Pulmonary artery endothelial cell (primary cell): Measurements from ENCODE around the gene LRRC8E. TPM values are rescaled to one million over a fixed set of nuclear protein-coding genes. Genes with fewer than 3 reads are reported as not detected.
"Not testable (repeated sequence)": the region's sequence is repeated elsewhere in the genome, so short reads cannot be mapped to it uniquely, and the experiment has no call there.

ENCODE experiments used
- DNase-seq: peaks from one replicate; pipeline ENCODE4 v3.0.0-alpha.2; 2011; ENCODE audit warnings: low read depth, low spot score
- total RNA-seq: library from RNA; depleted of rRNA; stranded (reverse); fragments of >200 nt; gene quantifications from 2 replicates; pipeline ENCODE4 v1.2.3, GENCODE V29; 2014

The LRRC8E gene
- total RNA-seq, 1 donor from 2014 or later: 2.0 TPM

DNA sequence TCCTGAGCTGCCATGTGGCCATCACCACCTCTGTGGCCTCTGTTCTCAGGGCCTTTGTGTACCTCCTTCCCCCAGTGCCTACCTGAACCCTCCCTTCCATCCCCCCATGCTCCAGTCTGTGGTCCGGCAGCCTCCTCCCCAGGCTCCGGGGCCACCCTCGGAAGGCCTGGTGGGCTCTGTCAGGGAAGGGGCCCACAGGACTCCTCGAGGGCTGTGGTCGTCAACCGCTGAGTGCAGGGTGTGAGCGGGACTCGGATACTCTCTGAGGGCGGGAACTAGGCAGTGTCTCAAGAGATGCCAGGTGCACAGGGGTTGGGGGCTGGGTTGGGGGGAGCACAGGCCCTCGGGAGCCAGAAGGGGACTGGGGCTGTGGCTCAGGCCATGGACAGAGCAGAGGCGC is 19.2 kb downstream of the LRRC8E start:
- no peak for DNase-seq

DNA sequence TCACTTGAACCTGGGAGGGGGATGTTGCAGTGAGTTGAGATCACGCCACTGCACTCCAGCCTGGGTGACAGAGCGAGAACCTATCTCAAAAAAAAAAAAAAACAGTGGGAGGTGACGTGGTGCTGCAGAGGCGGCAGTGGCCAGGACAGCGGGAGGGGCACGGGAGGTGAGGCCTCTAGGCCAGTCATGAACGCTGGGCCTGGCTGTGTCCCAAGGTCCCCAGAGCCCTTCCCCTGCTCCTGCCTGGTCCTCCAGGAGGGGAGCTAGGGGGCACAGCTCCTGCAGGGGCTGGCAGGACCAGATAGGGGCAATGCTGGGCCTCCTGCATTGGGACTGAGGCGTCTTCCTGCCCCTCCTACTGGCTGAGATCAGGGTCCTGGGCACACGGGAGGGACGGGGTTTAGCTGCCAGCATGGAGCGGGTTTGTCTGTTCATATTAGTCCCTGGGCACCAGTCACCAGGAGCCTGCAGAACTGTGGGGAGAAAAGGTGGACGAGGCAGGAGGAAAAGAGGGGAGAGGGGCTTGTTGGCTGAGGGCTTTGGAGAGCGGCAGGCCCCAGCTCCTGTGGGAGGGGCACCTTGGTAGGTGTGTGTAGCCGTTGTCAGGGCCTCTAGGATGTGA is 19.9 kb downstream of the LRRC8E start:
- DNase-seq: no peak

DNA sequence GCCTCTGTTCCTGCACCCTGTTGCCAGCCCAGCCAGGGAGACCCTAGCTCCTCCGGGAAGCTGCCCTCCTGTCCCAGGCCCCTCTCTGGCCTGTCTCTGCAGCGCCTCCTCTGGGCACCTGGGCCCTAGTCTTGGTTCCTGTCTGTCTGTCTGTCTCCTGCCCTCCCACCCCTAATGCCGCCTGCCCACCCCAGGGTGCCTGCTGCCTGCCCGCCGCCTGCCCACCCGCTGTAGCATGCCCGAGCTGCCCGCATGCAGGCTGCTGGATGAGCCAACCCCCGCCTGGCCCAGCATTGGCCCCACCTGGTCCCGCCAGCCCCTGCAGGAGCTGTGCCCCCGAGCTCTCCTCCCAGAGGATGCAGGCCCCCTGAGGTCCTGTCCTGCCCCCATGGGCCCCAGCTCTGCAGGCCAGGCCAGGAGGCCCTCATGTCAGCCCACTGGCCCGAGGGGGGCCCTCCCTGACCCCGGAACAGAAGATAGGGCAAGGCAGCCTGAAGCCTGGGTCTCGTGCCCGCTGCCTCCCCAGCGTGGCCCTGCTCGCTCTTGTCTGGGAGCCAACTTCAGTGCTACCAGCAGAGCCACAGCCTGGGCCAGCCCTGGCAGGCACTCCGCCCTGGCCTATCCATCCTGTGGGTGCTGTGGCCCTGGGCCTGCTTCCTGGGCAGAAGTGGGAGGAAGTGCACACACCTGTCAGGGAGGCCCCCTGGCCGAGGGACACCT is 20.6 kb downstream of the LRRC8E start:
- DNase-seq: no peak

DNA sequence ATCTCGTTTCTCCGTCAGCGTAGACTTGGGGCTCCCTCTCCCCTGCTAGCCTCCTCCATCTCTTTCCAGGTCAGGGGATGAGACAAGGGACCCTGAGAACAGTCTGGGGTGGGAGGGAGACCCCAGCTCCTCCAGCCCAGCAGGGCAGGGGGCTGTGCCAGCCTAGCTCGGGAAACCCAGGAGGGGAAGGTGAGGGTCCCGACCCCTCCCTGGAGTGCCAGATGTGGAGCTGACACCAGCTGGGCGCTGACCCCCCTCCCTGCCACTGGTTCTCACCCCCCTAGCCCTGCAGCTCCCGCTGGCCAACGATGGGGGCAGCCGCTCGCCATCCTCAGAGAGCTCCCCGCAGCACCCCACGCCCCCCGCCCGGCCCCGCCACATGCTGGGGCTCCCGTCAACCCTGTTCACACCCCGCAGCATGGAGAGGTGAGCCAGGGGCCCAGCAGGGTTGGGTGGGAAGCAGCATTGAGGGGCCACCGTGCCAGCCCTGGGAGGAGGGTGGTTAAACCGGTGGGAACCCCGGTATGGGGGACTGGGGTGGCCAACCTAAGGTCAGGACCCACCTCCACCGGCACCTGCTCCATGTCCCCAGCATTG is 21.3 kb downstream of the LRRC8E start:
- DNase-seq: no peak

DNA sequence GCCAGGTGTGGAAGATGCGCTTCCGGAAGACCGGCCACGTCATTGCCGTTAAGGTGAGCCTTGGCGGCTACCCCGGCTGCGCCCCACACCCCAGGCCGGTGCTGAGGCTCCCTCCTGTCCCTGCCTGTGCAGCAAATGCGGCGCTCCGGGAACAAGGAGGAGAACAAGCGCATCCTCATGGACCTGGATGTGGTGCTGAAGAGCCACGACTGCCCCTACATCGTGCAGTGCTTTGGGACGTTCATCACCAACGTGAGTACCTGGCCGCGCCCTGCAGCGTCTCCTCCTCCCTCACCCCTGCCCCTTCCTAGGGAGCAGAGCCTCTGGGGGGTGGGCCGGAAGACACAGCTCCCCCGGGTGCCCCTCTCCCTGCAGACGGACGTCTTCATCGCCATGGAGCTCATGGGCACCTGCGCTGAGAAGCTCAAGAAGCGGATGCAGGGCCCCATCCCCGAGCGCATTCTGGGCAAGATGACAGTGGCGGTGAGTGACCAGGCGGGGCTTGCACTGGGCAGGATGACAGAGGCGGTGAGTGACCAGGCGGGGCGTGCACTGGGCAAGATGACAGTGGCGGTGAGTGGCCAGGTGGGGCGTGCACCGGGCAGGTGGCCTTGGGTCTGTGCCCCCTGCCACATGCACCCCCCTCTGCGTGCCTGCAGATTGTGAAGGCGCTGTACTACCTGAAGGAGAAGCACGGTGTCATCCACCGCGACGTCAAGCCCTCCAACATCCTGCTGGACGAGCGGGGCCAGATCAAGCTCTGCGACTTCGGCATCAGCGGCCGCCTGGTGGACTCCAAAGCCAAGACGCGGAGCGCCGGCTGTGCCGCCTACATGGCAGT is 22.2 kb downstream of the LRRC8E start:
- DNase-seq: no peak

DNA sequence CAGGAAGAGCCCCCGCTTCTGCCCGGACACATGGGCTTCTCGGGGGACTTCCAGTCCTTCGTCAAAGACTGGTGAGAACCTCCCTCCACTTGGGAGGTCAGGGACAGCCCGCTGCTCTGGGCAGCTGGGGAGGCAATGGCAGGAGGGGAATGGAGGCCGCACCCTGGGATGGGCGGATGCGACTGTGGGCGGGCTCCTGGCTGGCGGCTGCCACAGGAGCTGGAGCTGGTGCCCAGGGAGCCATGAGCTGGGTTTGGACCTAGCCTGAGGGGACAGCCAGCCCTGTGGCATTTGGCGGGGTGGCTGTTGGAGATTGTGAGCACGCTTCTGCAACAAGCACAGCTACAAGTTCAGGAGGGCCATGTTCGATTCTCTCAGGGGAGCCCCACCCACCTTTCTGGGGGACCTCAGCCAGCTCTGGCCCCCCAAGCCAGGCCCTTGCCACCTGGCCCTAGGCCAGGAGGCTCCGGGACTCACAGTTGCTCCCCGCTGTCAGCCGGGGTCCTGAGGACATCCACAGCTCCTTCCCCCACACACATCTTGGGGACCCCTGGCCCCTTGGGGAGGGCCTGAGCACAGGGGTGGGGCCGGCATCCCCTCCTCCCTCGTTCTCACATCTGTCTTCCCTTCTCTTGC is 23.3 kb downstream of the LRRC8E start:
- DNase-seq: no peak

DNA sequence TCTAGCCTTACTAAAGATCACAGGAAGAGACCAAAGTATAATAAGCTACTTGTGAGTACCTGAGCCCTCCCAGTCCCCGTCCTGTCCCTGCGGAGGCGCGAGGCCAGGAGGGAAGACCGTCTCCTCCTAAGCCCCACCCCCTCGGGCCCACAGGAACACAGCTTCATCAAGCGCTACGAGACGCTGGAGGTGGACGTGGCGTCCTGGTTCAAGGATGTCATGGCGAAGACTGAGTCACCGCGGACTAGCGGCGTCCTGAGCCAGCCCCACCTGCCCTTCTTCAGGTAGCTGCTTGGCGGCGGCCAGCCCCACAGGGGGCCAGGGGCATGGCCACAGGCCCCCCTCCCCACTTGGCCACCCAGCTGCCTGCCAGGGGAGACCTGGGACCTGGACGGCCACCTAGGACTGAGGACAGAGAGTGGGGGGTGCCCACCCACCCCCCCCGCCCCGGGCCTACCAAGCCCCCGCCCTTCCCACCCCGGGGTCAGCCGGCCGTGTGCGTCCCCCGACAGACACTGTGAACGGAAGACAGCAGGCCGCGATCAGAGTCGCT is 23.9 kb downstream of the LRRC8E start:
- DNase-seq: no peak

DNA sequence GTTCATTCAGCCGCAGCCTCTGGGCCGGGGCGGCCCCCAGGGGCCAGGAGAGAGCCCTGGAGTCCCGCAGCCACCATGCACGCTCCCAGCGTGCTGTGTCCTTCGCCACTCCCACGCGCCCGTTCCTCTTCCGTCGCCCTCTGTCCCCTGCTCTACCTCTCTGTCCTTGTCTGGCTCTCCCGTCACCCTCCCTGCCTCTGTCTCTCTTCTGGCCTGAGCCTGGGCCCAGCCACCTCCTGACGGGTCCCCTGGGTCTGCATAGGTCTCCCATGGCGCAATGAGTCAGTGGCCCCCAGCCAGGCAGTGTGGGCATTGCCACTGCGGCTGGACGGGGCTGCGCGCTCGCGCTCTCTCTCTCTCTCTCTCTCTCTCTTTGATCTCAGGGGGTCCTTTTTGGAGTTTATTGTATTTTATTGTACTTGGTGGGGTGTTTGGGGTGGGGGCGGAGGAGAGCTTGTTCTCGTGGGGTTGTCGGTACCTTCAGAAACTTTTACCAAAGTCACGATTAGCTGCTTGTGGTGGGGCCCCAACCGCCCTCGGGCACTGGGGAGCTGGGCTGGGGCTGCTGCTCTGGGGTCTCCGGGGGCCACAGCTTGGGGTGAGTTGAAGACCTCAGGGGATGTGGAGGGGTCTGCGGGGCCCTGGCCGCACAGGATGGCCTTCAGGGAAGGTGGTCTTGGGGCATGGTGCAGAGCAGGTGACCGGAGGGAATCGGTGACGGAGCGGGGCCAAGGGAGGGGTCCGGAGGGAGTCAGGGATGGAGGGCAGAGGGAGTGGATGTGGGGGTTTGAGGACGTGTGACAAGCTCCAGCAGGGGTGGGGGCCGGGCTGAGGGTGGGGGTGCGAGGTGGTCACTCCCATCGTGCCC is 24.6 kb downstream of the LRRC8E start:
- no peak for DNase-seq

DNA sequence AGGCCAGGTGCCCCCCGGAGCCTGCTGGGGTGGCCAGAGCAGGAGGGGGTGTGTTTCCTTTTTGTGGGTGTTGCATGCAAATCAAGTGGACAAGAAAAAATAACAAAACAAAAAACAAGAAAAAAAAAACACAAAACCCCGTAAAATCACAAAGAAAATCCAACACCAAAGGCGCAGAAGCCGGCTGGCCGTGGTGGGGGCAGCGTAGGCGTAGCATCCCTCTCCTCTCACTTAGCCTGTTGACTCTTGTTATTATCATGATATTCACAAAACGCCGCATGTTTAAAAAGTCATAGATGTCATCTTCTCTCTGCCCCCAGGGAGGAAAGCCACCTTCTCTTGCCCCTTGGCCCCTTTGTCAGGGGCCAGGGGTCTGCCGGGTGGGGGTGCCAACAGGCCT is 25.3 kb downstream of the LRRC8E start:
- no peak for DNase-seq

DNA sequence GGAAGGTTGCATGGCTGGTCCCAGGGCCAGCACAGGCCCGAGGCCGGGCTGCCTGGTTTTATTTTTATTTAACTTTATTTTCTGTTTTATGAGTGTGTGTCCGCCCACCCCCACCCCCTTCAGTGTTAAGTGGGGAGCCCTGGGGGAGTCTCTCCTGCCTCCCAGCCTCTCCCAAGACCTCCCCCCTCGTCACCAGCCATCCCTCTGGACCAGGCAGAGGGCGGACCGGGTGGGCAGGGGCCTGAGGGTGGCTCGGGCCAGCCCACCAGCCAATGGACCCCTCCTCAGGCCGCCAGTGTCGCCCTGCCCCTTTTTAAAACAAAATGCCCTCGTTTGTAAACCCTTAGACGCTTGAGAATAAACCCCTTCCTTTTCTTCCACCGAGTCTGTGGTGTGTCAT is 25.8 kb downstream of the LRRC8E start:
- no peak for DNase-seq

DNA sequence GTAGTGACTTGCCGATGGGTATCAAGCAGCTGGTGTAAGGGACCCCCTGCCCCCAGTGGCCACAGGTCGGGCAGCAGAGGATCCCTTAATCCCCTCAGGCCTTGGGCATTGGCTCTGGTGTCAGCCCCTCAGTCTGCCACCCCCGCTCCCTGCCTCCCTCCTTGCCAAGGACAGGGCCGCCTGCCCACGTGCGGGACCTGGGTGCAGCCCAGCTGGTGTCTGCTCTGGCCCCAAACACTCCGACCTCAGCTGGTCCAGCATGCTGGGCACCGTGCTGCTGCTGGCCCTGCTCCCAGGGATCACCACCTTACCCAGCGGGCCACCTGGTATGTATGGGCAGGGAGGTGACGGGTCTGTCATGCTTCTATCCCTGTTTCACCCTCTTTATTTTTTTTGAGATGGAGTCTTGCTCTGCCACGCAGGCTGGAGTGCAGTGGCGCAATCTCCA is 26.3 kb downstream of the LRRC8E start, which contains the start of gene TGFBR3L:
TGFBR3L (plus strand) TSS at position 233 of the 448 bp plus-strand sequence.
- DNase-seq: no peak

DNA sequence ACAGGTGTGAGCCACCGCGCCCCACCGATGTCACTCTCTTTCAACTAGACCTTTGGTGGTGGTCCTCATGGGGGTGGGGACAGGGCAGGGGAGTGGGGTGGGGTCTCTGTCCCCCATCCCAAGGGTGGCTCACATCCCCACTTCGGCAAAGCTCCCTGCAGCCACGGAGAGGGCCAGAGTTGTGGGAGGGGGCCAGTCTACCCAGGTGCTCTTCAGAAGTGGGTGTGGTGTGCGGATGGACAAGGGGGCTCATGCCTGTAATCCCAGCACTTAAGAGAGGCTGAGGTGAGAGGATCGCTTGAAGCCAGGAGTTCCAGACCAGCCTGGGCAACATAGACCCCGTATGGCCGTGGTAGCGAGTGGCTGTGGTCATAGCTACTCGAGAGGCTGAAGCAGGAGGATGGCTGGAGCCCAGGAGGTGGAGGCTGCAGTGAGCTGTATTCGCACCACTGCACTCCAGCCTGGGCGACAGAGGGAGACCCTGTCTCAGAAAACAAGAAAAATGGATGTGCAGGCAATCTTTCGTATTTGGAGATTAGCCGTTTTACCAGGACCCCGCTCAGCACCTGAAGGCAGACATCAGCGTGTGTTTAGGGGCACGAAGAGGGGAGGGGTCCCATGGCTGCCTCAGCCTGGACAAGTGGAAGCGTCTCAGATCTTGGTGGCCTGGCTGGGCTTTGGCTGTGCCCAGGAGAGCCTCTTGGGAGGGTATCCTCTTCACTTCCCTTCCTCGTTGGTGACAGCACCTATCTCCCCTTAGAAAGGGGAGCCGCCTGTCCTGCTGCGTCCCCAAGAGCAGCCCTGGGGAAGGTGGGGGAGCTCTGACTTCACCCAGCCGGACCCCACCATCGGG is 27.2 kb downstream of the LRRC8E start:
- no peak for DNase-seq

DNA sequence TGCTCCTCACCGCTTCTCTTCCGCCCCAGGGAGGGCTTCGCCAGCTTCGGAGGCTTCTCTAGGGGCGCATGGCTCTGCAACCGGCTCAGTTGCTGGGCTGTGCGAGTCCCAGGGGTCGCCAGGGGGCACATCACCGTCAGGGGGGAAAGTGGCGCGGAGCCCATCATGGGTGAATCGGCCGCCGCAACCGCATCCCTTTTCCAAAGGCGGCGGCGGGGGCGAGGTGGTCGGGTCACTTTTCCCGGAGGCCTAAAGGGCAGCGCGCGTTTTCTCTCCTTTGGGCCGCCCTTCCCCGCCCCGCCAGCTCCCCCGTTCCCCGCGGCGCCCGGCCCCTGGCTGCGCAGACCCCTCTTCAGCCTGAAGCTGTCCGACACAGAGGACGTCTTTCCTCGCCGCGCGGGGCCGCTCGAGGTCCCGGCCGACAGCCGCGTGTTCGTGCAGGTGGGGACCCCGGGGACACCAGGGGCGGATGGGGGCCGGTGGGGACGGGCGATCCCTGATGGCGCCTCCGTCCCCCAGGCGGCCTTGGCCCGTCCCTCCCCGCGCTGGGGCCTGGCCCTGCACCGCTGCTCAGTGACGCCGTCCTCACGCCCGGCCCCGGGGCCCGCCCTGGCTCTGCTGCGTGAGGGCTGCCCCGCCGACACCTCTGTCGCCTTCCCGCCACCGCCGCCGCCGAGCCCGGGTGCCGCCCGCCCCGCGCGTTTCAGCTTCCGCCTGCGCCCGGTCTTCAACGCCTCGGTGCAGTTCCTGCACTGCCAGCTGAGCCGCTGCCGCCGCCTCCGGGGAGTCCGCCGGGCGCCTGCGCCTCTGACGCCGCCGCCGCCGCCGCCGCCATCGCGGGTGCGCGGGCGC is 28.0 kb downstream of the LRRC8E start:
- no peak for DNase-seq

DNA sequence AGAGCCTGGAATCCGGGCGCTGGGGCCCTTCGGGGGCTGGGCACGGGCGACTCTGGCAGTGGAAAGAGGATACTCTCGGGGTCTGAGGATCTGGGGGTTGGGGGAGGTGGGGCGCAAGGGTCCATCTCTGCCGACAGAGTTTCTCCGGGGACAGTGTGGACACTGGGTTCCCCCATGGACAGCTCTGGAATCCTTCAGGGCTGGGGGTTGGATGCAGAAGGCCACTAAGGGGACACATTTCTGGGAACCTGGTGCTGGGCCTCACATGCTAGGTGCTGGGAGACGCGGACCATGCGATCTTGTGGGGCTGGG is 28.6 kb downstream of the LRRC8E start:
- DNase-seq: no peak

DNA sequence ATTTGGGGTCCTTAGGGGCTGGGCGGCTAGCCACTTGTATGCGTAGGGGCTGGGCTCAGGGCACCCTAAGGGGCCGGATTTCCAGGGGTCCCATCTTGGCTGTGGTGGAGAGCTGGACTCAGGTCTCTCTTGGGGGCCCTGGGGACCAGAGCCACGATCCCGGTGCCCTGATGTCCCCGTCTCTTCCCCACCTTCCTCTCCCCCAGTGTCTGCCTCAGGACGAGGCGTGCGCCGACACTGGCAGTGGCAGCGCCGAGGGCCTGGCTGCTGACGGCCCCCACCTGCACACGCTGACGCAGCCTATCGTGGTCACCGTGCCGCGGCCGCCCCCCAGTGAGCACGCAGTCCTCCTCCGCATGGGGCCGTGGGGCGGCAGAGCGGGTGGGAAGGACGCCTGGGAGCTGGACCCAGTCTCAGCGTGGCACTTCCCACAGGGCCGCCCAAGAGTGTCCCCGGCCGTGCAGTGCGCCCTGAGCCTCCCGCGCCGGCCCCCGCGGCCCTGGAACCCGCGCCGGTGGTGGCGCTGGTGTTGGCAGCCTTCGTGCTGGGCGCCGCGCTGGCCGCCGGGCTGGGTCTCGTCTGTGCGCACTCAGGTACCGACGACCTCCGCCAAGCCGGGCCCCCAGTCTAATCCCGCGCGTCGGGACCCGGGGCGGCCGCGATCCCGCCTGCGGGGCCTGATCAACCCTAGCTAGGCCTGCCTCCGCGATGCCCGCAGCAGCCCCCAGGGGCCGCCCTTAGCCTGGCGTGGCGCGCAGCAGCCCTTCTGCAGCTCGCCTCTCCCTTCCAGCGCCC is 29.2 kb downstream of the LRRC8E start:
- no peak for DNase-seq

DNA sequence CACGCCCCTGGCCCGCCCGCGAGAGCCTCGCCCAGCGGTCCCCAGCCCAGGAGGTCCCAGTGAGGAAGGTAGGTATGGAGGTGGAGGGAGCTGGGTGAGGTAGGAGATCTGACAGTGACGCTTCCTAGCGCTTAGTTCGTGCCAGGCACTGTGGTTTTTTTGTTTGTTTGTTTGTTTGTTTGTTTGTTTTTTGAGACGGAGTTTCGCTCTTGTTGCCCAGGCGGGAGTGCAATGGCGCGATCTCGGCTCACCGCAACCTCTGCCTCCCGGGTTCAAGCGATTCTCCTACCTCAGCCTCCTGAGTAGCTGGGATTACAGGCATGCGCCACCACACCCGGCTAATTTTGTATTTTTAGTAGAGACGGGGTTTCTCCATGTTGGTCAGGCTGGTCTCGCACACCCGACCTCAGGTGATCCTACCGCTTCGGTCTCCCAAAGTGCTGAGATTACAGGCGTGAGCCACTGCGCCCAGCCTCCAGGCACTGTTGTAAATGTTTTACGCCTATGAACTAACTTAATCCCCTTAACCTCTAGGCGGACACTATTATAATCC is 29.8 kb downstream of the LRRC8E start:
- not testable (repeated sequence) for DNase-seq
